Endodermal cell (in vitro differentiated cells): ENCODE data around the gene MUC2. TPM values are rescaled to one million over a fixed set of nuclear protein-coding genes. Genes with fewer than 3 reads are reported as not detected.

Source experiments
- DNase-seq: peaks from one replicate; pipeline ENCODE4 v3.0.0-alpha.2; 2017
- H3K27ac ChIP-seq: 2 replicates; pipeline ENCODE4 v1.5.1; 2013; ENCODE audit warnings: mild to moderate bottlenecking, low read depth, low read length, moderate library complexity
- H3K27me3 ChIP-seq: 2 replicates; pipeline ENCODE4 v1.6.1; 2013; ENCODE audit warnings: mild to moderate bottlenecking, low read length, moderate library complexity; ENCODE audit not compliant: insufficient read depth, control insufficient read depth, poor library complexity, severe bottlenecking
- H3K36me3 ChIP-seq: 2 replicates; pipeline ENCODE4 v1.7.0; 2013; ENCODE audit warnings: mild to moderate bottlenecking, low read length, moderate library complexity; ENCODE audit not compliant: control insufficient read depth, insufficient read depth
- H3K4me1 ChIP-seq: one replicate; pipeline ENCODE4 v1.7.0; 2013; ENCODE audit warnings: low read length; ENCODE audit not compliant: control insufficient read depth, insufficient read depth
- H3K4me3 ChIP-seq: 2 replicates; pipeline ENCODE4 v1.5.1; 2013; ENCODE audit warnings: mild to moderate bottlenecking, low read length, moderate library complexity
- H3K9ac ChIP-seq: 2 replicates; pipeline ENCODE4 v1.6.1; 2013; ENCODE audit warnings: mild to moderate bottlenecking, low read length, moderate library complexity; ENCODE audit not compliant: poor library complexity, severe bottlenecking; ENCODE audit errors: extremely low read depth
- H3K9me3 ChIP-seq: 2 replicates; pipeline ENCODE4 v1.6.1; 2013; ENCODE audit warnings: mild to moderate bottlenecking, low read length, moderate library complexity; ENCODE audit not compliant: control insufficient read depth
- H3K27ac Mint-ChIP-seq: 2 replicates; pipeline ENCODE4 v1.8.0; 2020; ENCODE audit warnings: mixed read lengths
- H3K27me3 Mint-ChIP-seq: 2 replicates; pipeline ENCODE4 v1.8.0; 2021; ENCODE audit warnings: mild to moderate bottlenecking, mixed read lengths; ENCODE audit not compliant: insufficient read depth
- H3K36me3 Mint-ChIP-seq: 2 replicates; pipeline ENCODE4 v1.8.0; 2020; ENCODE audit warnings: low read depth, mixed read lengths
- H3K4me1 Mint-ChIP-seq: 2 replicates; pipeline ENCODE4 v1.8.0; 2020; ENCODE audit warnings: mixed read lengths
- H3K4me3 Mint-ChIP-seq: 2 replicates; pipeline ENCODE4 v1.8.0; 2020; ENCODE audit warnings: mild to moderate bottlenecking, moderate library complexity, mixed read lengths
- H3K9me3 Mint-ChIP-seq: 2 replicates; pipeline ENCODE4 v1.8.0; 2020; ENCODE audit warnings: mild to moderate bottlenecking, mixed read lengths
- CTCF ChIP-seq: fragments of 200-600 bp; sonication (generic); conservative IDR thresholded peaks from 2 replicates; pipeline ENCODE4 v1.5.0; 2021; ENCODE audit warnings: antibody characterized with exemption, mild to moderate bottlenecking
- WGBS, 2 experiments: methylation state at CpG; one replicate each; pipeline versions ENCODE4 v1.1.5 to v1.1.7; 2013; ENCODE audit warnings: missing lambda C conversion rate in 2 of 2, mixed read lengths in 1 of 2; ENCODE audit not compliant: insufficient coverage in 1 of 2, insufficient read length in 1 of 2; 5-methylcytosine and 5-hydroxymethylcytosine counted together
- total RNA-seq, 2 donors: library from RNA; stranded (reverse); fragmentation: NEBNext Ultra II Directional in 1 of 2; extraction: Animal tissue kit (Norgen Biotek cat#: 25700) in 1 of 2; gene quantifications; 2 replicates in 1 of 2; 3 replicates in 1 of 2; pipeline ENCODE4 v1.2.1, GENCODE V29; 2021

MUC2 gene
- total RNA-seq, 2 donors from 2014 or later: not detected

- WGBS, 2 experiments: 87 to 89% methylated on average over 24 to 38 of the region's 39 CpGs
- no peak for TF ChIP-seq CTCF
- Mint-ChIP-seq H3K9me3 (no peaks in the 10 kb centered on the region), H3K4me1 (no peaks in the 10 kb centered on the region), H3K36me3 (no peaks in the 10 kb centered on the region), H3K4me3 (no peak overlapping the region), H3K27ac (no peak overlapping the region), H3K27me3 (no peaks in the 10 kb centered on the region)
- DNase-seq: no peak
- Histone ChIP-seq H3K9ac (no peak overlapping the region), H3K4me3 (no peak overlapping the region), H3K9me3 (no peaks in the 10 kb centered on the region), H3K27me3 (no peaks in the 10 kb centered on the region), H3K4me1 (no peaks in the 10 kb centered on the region), H3K27ac (no peak overlapping the region), H3K36me3 (no peaks in the 10 kb centered on the region)
Measured at GRCh38 chr11:1109918-1110705, 35.4 kb downstream of the MUC2 start.

- no peak overlapping the region for H3K4me3 Mint-ChIP-seq
- peak; percentile 28 for DNase-seq
- Histone ChIP-seq H3K27me3 (no peaks in the 10 kb centered on the region), H3K9me3 (no peaks in the 10 kb centered on the region), H3K27ac (no peak overlapping the region), H3K4me1 (no peaks in the 10 kb centered on the region), H3K4me3 (no peak overlapping the region), H3K9ac (no peak overlapping the region), H3K36me3 (no peaks in the 10 kb centered on the region)
- no peak overlapping the region for H3K27ac Mint-ChIP-seq
- H3K4me1 Mint-ChIP-seq: no peaks in the 10 kb centered on the region
- WGBS, 2 experiments: 92 to 98% methylated on average over 9 to 10 of the region's 10 CpGs
- no peaks in the 10 kb centered on the region for H3K9me3 Mint-ChIP-seq
- H3K27me3 Mint-ChIP-seq: no peaks in the 10 kb centered on the region
- no peak for TF ChIP-seq CTCF
- no peaks in the 10 kb centered on the region for H3K36me3 Mint-ChIP-seq
Measured at GRCh38 chr11:1111545-1112212, 37.0 kb downstream of the MUC2 start.

GRCh38 chr11:1112351-1113191, 37.9 kb downstream of the MUC2 start:
- Histone ChIP-seq H3K9me3 (no peaks in the 10 kb centered on the region), H3K27ac (no peak overlapping the region), H3K9ac (no peak overlapping the region), H3K4me1 (no peaks in the 10 kb centered on the region), H3K36me3 (no peaks in the 10 kb centered on the region), H3K4me3 (no peak overlapping the region), H3K27me3 (no peaks in the 10 kb centered on the region)
- Mint-ChIP-seq H3K4me3 (no peak overlapping the region), H3K9me3 (no peaks in the 10 kb centered on the region), H3K4me1 (no peaks in the 10 kb centered on the region), H3K27me3 (no peaks in the 10 kb centered on the region), H3K36me3 (no peaks in the 10 kb centered on the region), H3K27ac (no peak overlapping the region)
- 92 to 94% methylated on average over 8 to 13 of the region's 14 CpGs for WGBS, 2 experiments
- TF ChIP-seq CTCF: no peak
- peak; percentile 38 for DNase-seq
